Astrocyte (in vitro differentiated cells and primary cell): ENCODE data around the gene RAB21. TPM values are rescaled to one million over a fixed set of nuclear protein-coding genes. Genes with fewer than 3 reads are reported as not detected.

Experiments
- DNase-seq: peaks from one replicate; pipeline ENCODE4 v3.0.0-alpha.2; 2010; ENCODE audit warnings: low read depth
- FAIRE-seq: peaks from 2 replicates; lab custom pipeline; 2011; peaks lifted over from hg19 to GRCh38; lab: Jason Lieb, UNC
- H2AFZ ChIP-seq: 2 replicates; pipeline ENCODE4 v1.6.0; 2012; ENCODE audit warnings: low read depth, low read length, inconsistent platforms
- H3K27ac ChIP-seq: 2 replicates; pipeline ENCODE4 v1.5.1; 2011; ENCODE audit warnings: low read depth, low read length, inconsistent platforms
- H3K27me3 ChIP-seq: 2 replicates; pipeline ENCODE4 v1.6.0; 2011; ENCODE audit warnings: low read length, inconsistent platforms; ENCODE audit not compliant: insufficient read depth
- H3K36me3 ChIP-seq: 2 replicates; pipeline ENCODE4 v1.5.1; 2011; ENCODE audit warnings: low read length, inconsistent platforms; ENCODE audit not compliant: insufficient read depth
- H3K4me1 ChIP-seq: 2 replicates; pipeline ENCODE4 v1.5.1; 2011; ENCODE audit warnings: low read length, inconsistent platforms; ENCODE audit not compliant: insufficient read depth
- H3K4me2 ChIP-seq: 2 replicates; pipeline ENCODE4 v1.6.0; 2012; ENCODE audit warnings: low read length, inconsistent platforms
- H3K4me3 ChIP-seq: 2 replicates; pipeline ENCODE4 v1.5.1; 2011; ENCODE audit warnings: low read depth, mild to moderate bottlenecking, low read length, inconsistent platforms; ENCODE audit not compliant: insufficient read depth
- H3K79me2 ChIP-seq: 2 replicates; pipeline ENCODE4 v1.6.0; 2012; ENCODE audit warnings: mild to moderate bottlenecking, low read length, inconsistent platforms; ENCODE audit not compliant: insufficient read depth
- H3K9ac ChIP-seq: 2 replicates; pipeline ENCODE4 v1.6.0; 2012; ENCODE audit warnings: mild to moderate bottlenecking, low read length, inconsistent platforms
- H3K9me3 ChIP-seq: 2 replicates; pipeline ENCODE4 v1.5.1; 2012; ENCODE audit warnings: low read depth, mild to moderate bottlenecking, low read length, inconsistent platforms; ENCODE audit not compliant: insufficient read depth
- H4K20me1 ChIP-seq: 2 replicates; pipeline ENCODE4 v1.6.0; 2012; ENCODE audit warnings: low read length, inconsistent platforms; ENCODE audit not compliant: insufficient read depth
- H3K27ac Mint-ChIP-seq: one replicate; pipeline ENCODE4 v1.8.0; 2021; ENCODE audit warnings: mild to moderate bottlenecking, mixed read lengths; ENCODE audit not compliant: unreplicated experiment
- H3K27me3 Mint-ChIP-seq: one replicate; pipeline ENCODE4 v1.8.0; 2021; ENCODE audit warnings: low read depth, mixed read lengths; ENCODE audit not compliant: unreplicated experiment
- H3K36me3 Mint-ChIP-seq: one replicate; pipeline ENCODE4 v1.8.0; 2021; ENCODE audit warnings: low read depth, mixed read lengths; ENCODE audit not compliant: unreplicated experiment
- H3K4me1 Mint-ChIP-seq: one replicate; pipeline ENCODE4 v1.8.0; 2021; ENCODE audit warnings: low read depth, mixed read lengths; ENCODE audit not compliant: unreplicated experiment
- H3K4me3 Mint-ChIP-seq: one replicate; pipeline ENCODE4 v1.8.0; 2021; ENCODE audit warnings: mild to moderate bottlenecking, moderate library complexity, mixed read lengths; ENCODE audit not compliant: unreplicated experiment
- H3K9me3 Mint-ChIP-seq: one replicate; pipeline ENCODE4 v1.8.0; 2021; ENCODE audit warnings: mild to moderate bottlenecking, mixed read lengths; ENCODE audit not compliant: unreplicated experiment
- CTCF ChIP-seq: IDR thresholded peaks from 2 replicates; pipeline ENCODE4 v1.5.1; 2011; ENCODE audit warnings: low read depth, mild to moderate bottlenecking, inconsistent platforms, low read length, moderate library complexity; ENCODE audit not compliant: insufficient read depth
- EZH2 ChIP-seq: IDR thresholded peaks from 2 replicates; pipeline ENCODE4 v1.6.1; 2012; ENCODE audit warnings: mild to moderate bottlenecking, low read length, inconsistent platforms; ENCODE audit not compliant: insufficient read depth
- total RNA-seq: library from RNA; stranded (reverse); gene quantifications from 2 replicates; pipeline ENCODE4 v1.2.1, GENCODE V29; 2021

Gene RAB21
- total RNA-seq, 1 donor from 2014 or later, result 88.5 TPM

- Histone ChIP-seq H3K27me3 (no peaks in the 10 kb centered on the region), H3K4me2 (no peak overlapping the region), H3K36me3 (no peaks in the 10 kb centered on the region), H3K9me3 (no peaks in the 10 kb centered on the region), H3K4me3 (no peak overlapping the region), H2AFZ (no peak overlapping the region), H3K9ac (no peak overlapping the region), H3K4me1 (no peaks in the 10 kb centered on the region), H4K20me1 (no peaks in the 10 kb centered on the region), H3K27ac (no peak overlapping the region), H3K79me2 (no peaks in the 10 kb centered on the region)
- peak; percentile 5 for DNase-seq
- Mint-ChIP-seq H3K27ac (no peak overlapping the region), H3K4me3 (no peak overlapping the region), H3K27me3 (no peaks in the 10 kb centered on the region), H3K9me3 (no peaks in the 10 kb centered on the region), H3K4me1 (no peaks in the 10 kb centered on the region), H3K36me3 (no peaks in the 10 kb centered on the region)
- FAIRE-seq, result no peak
- no peak for TF ChIP-seq EZH2
- TF ChIP-seq CTCF, result no peak
Measured at GRCh38 chr12:71719647-71720370, 34.9 kb upstream of the RAB21 start.

GRCh38 chr12:71721783-71722505, 32.7 kb upstream of the RAB21 start:
- Histone ChIP-seq H3K4me2 (no peak overlapping the region), H4K20me1 (no peaks in the 10 kb centered on the region), H3K9me3 (no peaks in the 10 kb centered on the region), H3K36me3 (no peaks in the 10 kb centered on the region), H3K79me2 (no peaks in the 10 kb centered on the region), H3K9ac (no peak overlapping the region), H2AFZ (no peak overlapping the region), H3K27me3 (no peaks in the 10 kb centered on the region), H3K4me3 (no peak overlapping the region), H3K4me1 (no peaks in the 10 kb centered on the region), H3K27ac (no peak overlapping the region)
- no peaks in the 10 kb centered on the region for H3K27me3 Mint-ChIP-seq
- H3K4me3 Mint-ChIP-seq, result no peak overlapping the region
- no peak for FAIRE-seq
- no peaks in the 10 kb centered on the region for H3K9me3 Mint-ChIP-seq
- no peaks in the 10 kb centered on the region for H3K4me1 Mint-ChIP-seq
- TF ChIP-seq EZH2 (no peak), CTCF (no peak)
- DNase-seq, result no peak
- H3K27ac Mint-ChIP-seq, result no peak overlapping the region
- H3K36me3 Mint-ChIP-seq, result no peaks in the 10 kb centered on the region

- H3K27me3 ChIP-seq, result no peaks in the 10 kb centered on the region
- no peak overlapping the region for H3K27ac ChIP-seq
- H3K9me3 Mint-ChIP-seq, result no peaks in the 10 kb centered on the region
- TF ChIP-seq CTCF, result no peak
- no peak for TF ChIP-seq EZH2
- H3K27ac Mint-ChIP-seq, result no peak overlapping the region
- no peaks in the 10 kb centered on the region for H3K4me1 ChIP-seq
- DNase-seq (no peak), FAIRE-seq (no peak)
- H2AFZ ChIP-seq, result no peak overlapping the region
- H3K4me2 ChIP-seq, result no peak overlapping the region
- H3K4me3 ChIP-seq, result no peak overlapping the region
- H3K36me3 ChIP-seq, result no peaks in the 10 kb centered on the region
- no peaks in the 10 kb centered on the region for H3K79me2 ChIP-seq
- H4K20me1 ChIP-seq, result no peaks in the 10 kb centered on the region
- no peak overlapping the region for H3K9ac ChIP-seq
- no peaks in the 10 kb centered on the region for H3K4me1 Mint-ChIP-seq
- no peaks in the 10 kb centered on the region for H3K36me3 Mint-ChIP-seq
- H3K9me3 ChIP-seq, result no peaks in the 10 kb centered on the region
- H3K4me3 Mint-ChIP-seq, result no peak overlapping the region
- H3K27me3 Mint-ChIP-seq, result no peaks in the 10 kb centered on the region
Measured at GRCh38 chr12:71725011-71725410, 29.7 kb upstream of the RAB21 start.
